GM12892 (cell line): Measurements from ENCODE around the gene FBXO47.

Experiments used
- POLR2A ChIP-seq: IDR thresholded peaks from 2 replicates; pipeline ENCODE4 v1.6.1; 2011; ENCODE audit warnings: low read depth, low read length, control low read depth
- POLR2AphosphoS5 ChIP-seq: IDR thresholded peaks from 2 replicates; pipeline ENCODE4 v1.6.1; 2011; ENCODE audit warnings: low read depth, low read length, control low read depth
- TAF1 ChIP-seq: IDR thresholded peaks from 2 replicates; pipeline ENCODE4 v1.6.1; 2011; ENCODE audit warnings: low read depth, mild to moderate bottlenecking, control low read depth, low read length, borderline replicate concordance

- TF ChIP-seq POLR2AphosphoS5: no peak
- TF ChIP-seq TAF1: no peak
- no peak for TF ChIP-seq POLR2A
Measured at GRCh38 chr17:38916771-38917170, 50.4 kb downstream of the FBXO47 start.
